ENCODE measurements around the gene VANGL2. TPM values are rescaled to one million over a fixed set of nuclear protein-coding genes. Genes with fewer than 3 reads are reported as not detected.

VANGL2 gene
- total and polyA plus RNA-seq, 9 of the 15 experiments (the other 6 are each of a cell fraction or from before 2014, with no cell fraction given) = 0.28 to 4.0 (median 0.98) TPM

DNA sequence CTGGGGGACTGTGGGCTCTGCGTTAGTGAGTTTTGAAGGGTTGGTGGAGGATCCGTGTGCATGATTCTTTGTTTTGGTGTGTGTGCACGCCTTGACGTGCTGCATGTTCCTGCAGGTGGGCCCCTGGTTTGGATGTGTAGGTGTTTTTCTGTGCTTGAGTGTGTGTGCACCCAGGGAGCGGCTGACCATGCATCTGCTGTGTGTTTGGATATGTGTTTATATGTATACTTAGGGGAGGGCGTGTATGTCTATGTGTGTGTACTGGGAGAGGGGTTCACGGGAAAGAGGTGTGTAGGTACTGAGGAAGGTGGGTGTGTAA is 1.1 kb downstream of the VANGL2 start (continued):
- TF ChIP-seq THRAP3 (IDR thresholded peaks at IDR 0.05; ENCODE audit: borderline replicate concordance) = no peak
- TF ChIP-seq U2AF1 (optimal IDR thresholded peaks at IDR 0.05; ENCODE audit: low read depth, low read length) = no peak
- no peak for TF ChIP-seq ELF4 (CRISPR knock-in tag; IDR thresholded peaks at IDR 0.05)
- TF ChIP-seq TRIM28 (IDR thresholded peaks at IDR 0.05) = no peak
- no peak for TF ChIP-seq PHF8 (IDR thresholded peaks at IDR 0.05; ENCODE audit: borderline replicate concordance, low read length)

DNA sequence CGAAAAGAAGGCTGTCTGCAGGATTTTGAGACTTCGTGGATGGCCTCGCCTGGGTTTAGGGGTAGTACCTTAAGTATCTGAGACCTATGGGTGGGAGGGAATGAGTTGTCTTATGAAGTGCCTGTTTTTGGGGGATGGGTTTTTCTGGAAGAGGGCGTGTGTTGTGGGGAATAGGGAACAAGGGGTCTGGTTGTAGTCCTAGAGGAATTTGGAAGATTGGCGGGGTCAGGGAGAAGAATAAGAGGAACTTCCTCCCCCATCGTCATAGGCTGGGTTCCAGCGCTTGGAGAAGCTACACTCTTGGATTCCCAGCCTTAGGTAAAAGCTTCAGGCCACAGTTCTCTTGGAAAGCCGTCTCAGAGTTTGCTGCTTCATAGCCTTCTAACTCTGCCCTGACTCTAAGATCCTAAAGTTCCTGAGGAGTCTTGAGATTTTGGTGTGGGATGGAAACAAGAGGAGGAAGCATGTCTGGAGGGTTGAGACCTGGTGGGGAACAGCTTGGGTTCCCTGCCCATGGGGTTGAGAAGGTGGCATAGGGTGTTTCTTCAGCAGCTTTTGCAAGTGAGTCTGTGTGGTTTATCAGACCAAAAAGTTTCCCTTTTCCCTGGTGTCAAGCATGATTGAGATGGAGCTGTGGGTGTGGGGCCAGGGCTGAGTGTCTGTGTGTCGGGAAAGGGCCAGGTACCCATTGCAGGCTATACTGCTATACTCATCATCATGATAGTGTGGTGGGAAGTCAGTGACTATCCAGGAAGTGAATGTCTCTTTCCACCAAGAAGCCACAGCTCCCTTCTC is 1.8 kb downstream of the VANGL2 start:
- ATAC-seq (no peak), FAIRE-seq (peak; percentile 6), DNase-seq (ENCODE audit: extremely low read depth in 1 of 4, low spot score in 3 of 4) (no peak)
- no peaks in the 10 kb centered on the region for H3K36me3 ChIP-seq (ENCODE audit: control insufficient read depth, insufficient read depth, low read length)
- POLR2A ChIA-PET = no interaction called here
- no peaks in the 10 kb centered on the region for H3K9me1 ChIP-seq (ENCODE audit: control insufficient read depth, insufficient read depth, low read length)
- no peak overlapping the region for H3K4me3 ChIP-seq
- no peak overlapping the region for H3K27ac ChIP-seq (ENCODE audit: extremely low read depth, low read depth, low read length)
- peaks cover 3 to 14% of the 10 kb centered on the region in 2 experiments; a peak in 3 of 5 replicates for H3K27me3 ChIP-seq (ENCODE audit: control insufficient read depth in 2 of 2, insufficient read depth in 2 of 2, low read length in 2 of 2)
- H3K9me3 ChIP-seq (replicated peaks; ENCODE audit: control insufficient read depth, insufficient read depth, low read depth, low read length) = no peaks in the 10 kb centered on the region
- CTCF ChIA-PET (ENCODE audit: low intra/inter-chr PET ratio) = interaction anchor here (0.8 kb wide), 1 partner anchor 205 kb away, joined by 3 read pairs; no protein-coding TSS in a partner anchor
- H4K20me1 ChIP-seq (replicated peaks; ENCODE audit: control insufficient read depth, insufficient read depth, low read length) = 0 out of 2 replicates have a peak, but pooled peaks cover 4% of the 10 kb centered on the region
- intact Hi-C loops (cut with micrococcal nuclease) (no loop called here), in situ Hi-C loops (cut with MboI) (no loop called here)
- BruUV-seq (replicated peaks) = no TSS peak
- peaks cover 16 to 31% of the 10 kb centered on the region in 2 experiments; a peak in 4 of 5 replicates for H3K4me1 ChIP-seq (replicated peaks in 1 of 2; ENCODE audit: control insufficient read depth in 2 of 2, insufficient read depth in 2 of 2, low read length in 2 of 2)
- H2AFZ ChIP-seq (ENCODE audit: low read depth, low read length) = no peak overlapping the region
- WGBS (ENCODE audit: insufficient coverage, low coverage, missing lambda C conversion rate) = 20% methylated on average over 9 of the region's 9 CpGs
- no peaks in the 10 kb centered on the region for H3K79me2 ChIP-seq (ENCODE audit: control insufficient read depth, insufficient read depth, low read length)
- no peak overlapping the region for H3K9ac ChIP-seq (ENCODE audit: insufficient read depth in 1 of 2, low read depth in 2 of 2, low read length in 2 of 2)
- H3K4me2 ChIP-seq (ENCODE audit: insufficient read depth, low read length) = no peak overlapping the region; the same call in 1 of the 2 replicates
- TF ChIP-seq ZNF436 (CRISPR knock-in tag; IDR thresholded peaks at IDR 0.05) (no peak), TFAM (CRISPR knock-in tag; conservative IDR thresholded peaks at IDR 0.05) (no peak), ILK (tag; IDR thresholded peaks at IDR 0.05; ENCODE audit: borderline replicate concordance, low read depth) (no peak), POLR2AphosphoS2 (IDR thresholded peaks at IDR 0.05; ENCODE audit: low read length) (no peak), SMARCC2 (IDR thresholded peaks at IDR 0.05; ENCODE audit: low read depth) (no peak), CHCHD3 (CRISPR knock-in tag; IDR thresholded peaks at IDR 0.05) (no peak), CHD2 (IDR thresholded peaks at IDR 0.05; ENCODE audit: low read depth, low read length) (no peak), ZNF75A (CRISPR knock-in tag; IDR thresholded peaks at IDR 0.05) (no peak), GATA2 (CRISPR knock-in tag; IDR thresholded peaks at IDR 0.05) (no peak)
- TF ChIP-seq, protein P1, sequence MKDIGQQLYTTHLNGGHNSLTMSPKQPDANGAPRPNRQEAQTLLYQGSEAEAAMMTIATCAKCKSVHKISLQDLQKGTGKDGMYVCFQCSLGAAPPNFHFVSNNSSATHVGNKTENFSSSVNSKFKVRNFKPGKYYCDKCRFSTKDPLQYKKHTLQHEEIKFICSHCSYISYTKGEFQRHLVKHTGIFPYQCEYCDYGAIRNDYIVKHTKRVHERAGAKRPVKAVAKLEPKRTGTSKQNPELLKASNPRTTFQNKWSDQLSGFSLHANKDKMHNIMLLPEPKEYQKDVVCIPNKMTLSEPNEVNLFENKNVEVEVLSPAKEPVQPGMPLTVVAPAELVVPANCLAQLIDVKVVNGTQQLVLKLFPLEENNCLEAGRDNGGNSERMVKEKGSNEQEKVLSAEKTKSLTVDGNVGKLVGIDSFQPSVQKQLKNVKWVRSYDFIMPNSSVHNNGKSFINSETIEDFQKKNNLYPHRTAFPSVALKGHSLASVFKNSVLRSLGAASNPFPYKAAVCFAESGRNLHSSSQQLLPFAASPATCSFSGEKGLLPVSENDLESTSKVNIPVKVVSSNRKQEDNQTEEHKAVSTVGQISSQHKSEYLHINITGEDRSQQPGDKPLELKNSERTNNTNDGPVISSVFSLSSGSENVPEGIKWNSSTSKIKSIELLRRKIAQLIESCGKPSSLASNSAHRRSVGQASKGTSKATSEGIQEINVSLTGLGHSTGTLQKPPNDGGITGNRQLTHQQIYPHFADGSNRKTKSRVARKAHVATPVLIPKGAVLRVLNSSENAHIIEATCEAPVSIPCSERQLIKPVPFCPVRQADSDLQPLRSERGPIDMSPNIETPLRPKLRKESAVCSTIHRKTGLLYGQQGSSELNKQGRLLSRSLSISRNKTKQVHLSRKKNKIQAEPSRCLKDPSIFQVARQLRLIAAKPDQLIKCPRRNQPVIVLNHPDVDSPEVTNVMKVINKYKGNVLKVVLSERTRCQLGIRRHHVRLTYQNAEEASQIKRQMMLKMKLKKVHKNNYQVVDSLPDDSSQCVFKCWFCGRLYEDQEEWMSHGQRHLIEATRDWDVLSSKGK (CRISPR knock-in tag; IDR thresholded peaks at IDR 0.05) = no peak
- TF ChIP-seq, protein P2, sequence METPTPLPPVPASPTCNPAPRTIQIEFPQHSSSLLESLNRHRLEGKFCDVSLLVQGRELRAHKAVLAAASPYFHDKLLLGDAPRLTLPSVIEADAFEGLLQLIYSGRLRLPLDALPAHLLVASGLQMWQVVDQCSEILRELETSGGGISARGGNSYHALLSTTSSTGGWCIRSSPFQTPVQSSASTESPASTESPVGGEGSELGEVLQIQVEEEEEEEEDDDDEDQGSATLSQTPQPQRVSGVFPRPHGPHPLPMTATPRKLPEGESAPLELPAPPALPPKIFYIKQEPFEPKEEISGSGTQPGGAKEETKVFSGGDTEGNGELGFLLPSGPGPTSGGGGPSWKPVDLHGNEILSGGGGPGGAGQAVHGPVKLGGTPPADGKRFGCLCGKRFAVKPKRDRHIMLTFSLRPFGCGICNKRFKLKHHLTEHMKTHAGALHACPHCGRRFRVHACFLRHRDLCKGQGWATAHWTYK (CRISPR knock-in tag; IDR thresholded peaks at IDR 0.05) = no peak
- TF ChIP-seq, protein P3, sequence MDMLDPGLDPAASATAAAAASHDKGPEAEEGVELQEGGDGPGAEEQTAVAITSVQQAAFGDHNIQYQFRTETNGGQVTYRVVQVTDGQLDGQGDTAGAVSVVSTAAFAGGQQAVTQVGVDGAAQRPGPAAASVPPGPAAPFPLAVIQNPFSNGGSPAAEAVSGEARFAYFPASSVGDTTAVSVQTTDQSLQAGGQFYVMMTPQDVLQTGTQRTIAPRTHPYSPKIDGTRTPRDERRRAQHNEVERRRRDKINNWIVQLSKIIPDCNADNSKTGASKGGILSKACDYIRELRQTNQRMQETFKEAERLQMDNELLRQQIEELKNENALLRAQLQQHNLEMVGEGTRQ (CRISPR knock-in tag; IDR thresholded peaks at IDR 0.05) = no peak

Data from K562 (cell line).